ENCODE results near the gene TSPAN6. TPM values are rescaled to one million over a fixed set of nuclear protein-coding genes. Genes with fewer than 3 reads are reported as not detected.
A peak's percentile ranks its signal among the peaks of the same experiment; 100 is the strongest.

The TSPAN6 gene
- total RNA-seq, 2 donors from 2014 or later, result 57.6 to 106 TPM

- Histone ChIP-seq H3K9ac (ENCODE audit: low read depth in 2 of 2, low read length in 2 of 2) (no peak overlapping the region), H3K4me1 (no peaks in the 10 kb centered on the region), H3K9me3 (no peaks in the 10 kb centered on the region), H3K36me3 (no peaks in the 10 kb centered on the region), H3K27me3 (no peaks in the 10 kb centered on the region), H3K4me3 (no peak overlapping the region), H3K27ac (no peak overlapping the region)
- DNase-seq, result no peak
- TF ChIP-seq, protein P1, sequence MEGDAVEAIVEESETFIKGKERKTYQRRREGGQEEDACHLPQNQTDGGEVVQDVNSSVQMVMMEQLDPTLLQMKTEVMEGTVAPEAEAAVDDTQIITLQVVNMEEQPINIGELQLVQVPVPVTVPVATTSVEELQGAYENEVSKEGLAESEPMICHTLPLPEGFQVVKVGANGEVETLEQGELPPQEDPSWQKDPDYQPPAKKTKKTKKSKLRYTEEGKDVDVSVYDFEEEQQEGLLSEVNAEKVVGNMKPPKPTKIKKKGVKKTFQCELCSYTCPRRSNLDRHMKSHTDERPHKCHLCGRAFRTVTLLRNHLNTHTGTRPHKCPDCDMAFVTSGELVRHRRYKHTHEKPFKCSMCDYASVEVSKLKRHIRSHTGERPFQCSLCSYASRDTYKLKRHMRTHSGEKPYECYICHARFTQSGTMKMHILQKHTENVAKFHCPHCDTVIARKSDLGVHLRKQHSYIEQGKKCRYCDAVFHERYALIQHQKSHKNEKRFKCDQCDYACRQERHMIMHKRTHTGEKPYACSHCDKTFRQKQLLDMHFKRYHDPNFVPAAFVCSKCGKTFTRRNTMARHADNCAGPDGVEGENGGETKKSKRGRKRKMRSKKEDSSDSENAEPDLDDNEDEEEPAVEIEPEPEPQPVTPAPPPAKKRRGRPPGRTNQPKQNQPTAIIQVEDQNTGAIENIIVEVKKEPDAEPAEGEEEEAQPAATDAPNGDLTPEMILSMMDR (IDR thresholded peaks at IDR 0.05), result no peak
- intact Hi-C loops (cut with DNase I), result no loop called here
These were observed 5.7 kb upstream of the TSPAN6 start for GRCh38 chrX:100642290-100642689.

DNA sequence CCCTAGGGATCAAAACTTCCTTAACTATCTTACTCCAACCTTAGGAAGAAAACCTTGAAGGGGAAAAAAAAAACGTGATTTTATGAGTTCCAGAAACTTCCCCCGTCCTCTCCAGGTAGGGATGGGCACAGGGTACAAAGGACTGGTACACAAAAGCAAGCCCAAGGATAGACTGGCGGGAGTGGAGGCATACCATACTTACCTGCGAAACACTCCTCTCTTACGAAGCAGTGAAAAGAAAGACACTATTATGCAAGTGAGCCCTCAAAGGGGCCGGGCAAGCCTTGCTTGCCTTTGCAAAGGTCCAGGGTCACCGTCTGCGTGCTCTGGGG, 651 bp downstream of the TSPAN6 start:
- no peak for DNase-seq
- Histone ChIP-seq H3K9ac (ENCODE audit: low read depth in 2 of 2, low read length in 2 of 2) (peak overlapping the region; percentile 68 to 79), H3K27me3 (no peaks in the 10 kb centered on the region), H3K9me3 (no peaks in the 10 kb centered on the region), H3K4me3 (peak overlapping the region; percentile 51), H3K4me1 (no peaks in the 10 kb centered on the region), H3K36me3 (no peaks in the 10 kb centered on the region), H3K27ac (peak overlapping the region; percentile 61)
- TF ChIP-seq, protein P1 (IDR thresholded peaks at IDR 0.05), result no peak
- intact Hi-C loops (cut with DNase I), result no loop called here

- Histone ChIP-seq H3K9me3 (no peaks in the 10 kb centered on the region), H3K27ac (no peak overlapping the region), H3K9ac (ENCODE audit: low read depth in 2 of 2, low read length in 2 of 2) (no peak overlapping the region), H3K27me3 (no peaks in the 10 kb centered on the region), H3K4me1 (no peaks in the 10 kb centered on the region), H3K36me3 (no peaks in the 10 kb centered on the region), H3K4me3 (no peak overlapping the region)
- DNase-seq, result no peak
- TF ChIP-seq, protein P1 (IDR thresholded peaks at IDR 0.05), result no peak
- intact Hi-C loops (cut with DNase I), result no loop called here
These were observed 1.6 kb downstream of the TSPAN6 start for GRCh38 chrX:100635040-100635439.

- H3K9me3 ChIP-seq, result no peaks in the 10 kb centered on the region
- H3K27me3 ChIP-seq, result no peaks in the 10 kb centered on the region
- DNase-seq, result no peak
- H3K4me1 ChIP-seq, result no peaks in the 10 kb centered on the region
- H3K27ac ChIP-seq, result no peak overlapping the region
- H3K36me3 ChIP-seq, result no peaks in the 10 kb centered on the region
- intact Hi-C loops (cut with DNase I), result no loop called here
- H3K9ac ChIP-seq (ENCODE audit: low read depth in 2 of 2, low read length in 2 of 2), result no peak overlapping the region
- H3K4me3 ChIP-seq, result no peak overlapping the region
- TF ChIP-seq, protein P1 (IDR thresholded peaks at IDR 0.05), result no peak
These were observed 10.6 kb downstream of the TSPAN6 start for GRCh38 chrX:100625985-100626491.

DNA sequence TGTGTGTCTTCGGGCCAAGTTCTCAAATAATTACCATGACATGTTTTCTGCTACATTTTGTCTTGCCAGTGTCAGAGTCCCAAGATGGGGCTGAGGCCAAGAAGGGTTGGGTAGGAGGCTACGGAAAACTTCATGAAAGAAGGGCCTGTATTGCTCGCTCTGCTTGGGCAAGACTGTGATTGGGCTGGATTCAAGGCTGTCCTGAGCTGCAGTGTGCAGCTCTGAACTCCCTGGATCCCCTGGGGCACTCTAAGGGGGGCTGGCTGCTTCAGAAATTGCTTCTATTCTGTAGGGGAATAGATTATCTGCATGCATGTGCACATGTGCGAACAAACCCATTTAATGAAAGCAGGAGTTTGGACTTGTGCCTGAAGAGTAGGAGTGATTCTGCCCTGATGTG, 13.6 kb downstream of the TSPAN6 start:
- intact Hi-C loops (cut with DNase I), result no loop called here
- H3K9me3 ChIP-seq, result no peaks in the 10 kb centered on the region
- H3K9ac ChIP-seq (ENCODE audit: low read depth in 2 of 2, low read length in 2 of 2), result no peak overlapping the region
- no peaks in the 10 kb centered on the region for H3K4me1 ChIP-seq
- DNase-seq, result no peak
- H3K27ac ChIP-seq, result no peak overlapping the region
- TF ChIP-seq, protein P1 (IDR thresholded peaks at IDR 0.05), result no peak
- H3K4me3 ChIP-seq, result no peak overlapping the region
- no peaks in the 10 kb centered on the region for H3K27me3 ChIP-seq
- H3K36me3 ChIP-seq, result no peaks in the 10 kb centered on the region

- TF ChIP-seq, protein P1 (IDR thresholded peaks at IDR 0.05), result peak; percentile 24
- Histone ChIP-seq H3K4me1 (no peaks in the 10 kb centered on the region), H3K9me3 (no peaks in the 10 kb centered on the region), H3K27me3 (no peaks in the 10 kb centered on the region), H3K36me3 (no peaks in the 10 kb centered on the region), H3K27ac (no peak overlapping the region), H3K4me3 (no peak overlapping the region), H3K9ac (ENCODE audit: low read depth in 2 of 2, low read length in 2 of 2) (no peak overlapping the region)
- intact Hi-C loops (cut with DNase I), result no loop called here
- peak; percentile 35 for DNase-seq
These were observed 21.6 kb downstream of the TSPAN6 start for GRCh38 chrX:100615005-100615404.

Measured in colonic mucosa (tissue), 4 donors.